Skin of body (tissue), 2 donors: ENCODE data around the gene PRDM4. TPM values are rescaled to one million over a fixed set of nuclear protein-coding genes. Genes with fewer than 3 reads are reported as not detected.
A peak's percentile ranks its signal among the peaks of the same experiment; 100 is the strongest.
"Not testable (repeated sequence)": the region's sequence is repeated elsewhere in the genome, so short reads cannot be mapped to it uniquely, and the experiment has no call there.

Source experiments
- DNase-seq: peaks from one replicate; lab custom pipeline; 2025; lab: John Stamatoyannopoulos, UW
- total RNA-seq: library from RNA; depleted of rRNA; stranded (reverse); fragments of >200 nt; gene quantifications from one replicate; pipeline ENCODE4 v1.2.3, GENCODE V29; 2014

The PRDM4 gene
- total RNA-seq, 1 donor from 2014 or later: 15.7 TPM

DNA sequence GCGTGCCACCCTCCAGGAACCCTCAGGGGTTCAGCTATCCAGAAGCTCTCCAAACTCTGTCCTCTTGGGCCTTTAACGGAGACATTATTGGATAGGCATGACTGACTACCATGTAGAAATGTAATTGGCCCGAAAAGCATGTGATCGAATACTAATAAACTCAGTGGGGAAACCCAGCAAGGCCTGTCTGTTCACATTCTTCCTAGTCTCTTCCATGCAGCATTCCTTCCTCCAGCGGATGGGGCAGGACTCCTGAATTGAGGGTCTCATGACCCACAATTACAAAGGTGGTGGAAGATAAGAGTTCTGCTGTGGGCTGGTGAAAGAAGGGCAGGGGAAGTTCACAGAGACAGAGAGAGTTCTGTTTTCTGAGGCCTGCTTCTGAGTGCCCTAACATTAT is 6.5 kb upstream of the PRDM4 start:
- DNase-seq: no peak

DNA sequence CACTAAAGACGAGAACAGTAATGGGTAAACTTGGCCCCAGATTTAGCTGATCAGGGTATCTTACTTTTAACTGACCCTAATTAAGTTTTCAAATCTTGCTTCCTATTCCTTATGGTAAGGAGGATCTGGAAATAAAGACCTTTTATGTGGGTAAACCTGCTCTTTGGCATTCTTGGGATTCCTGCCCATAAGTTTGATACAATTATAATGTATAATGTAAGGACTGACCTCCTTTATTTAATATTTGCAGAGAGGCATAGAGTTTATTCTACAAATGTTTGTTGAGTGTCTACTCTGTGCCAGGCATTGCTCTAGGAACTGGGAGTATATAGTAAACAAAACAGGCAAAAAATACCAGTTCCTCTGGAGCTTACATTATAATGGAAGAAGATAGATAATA is 4.4 kb upstream of the PRDM4 start:
- DNase-seq: no peak

DNA sequence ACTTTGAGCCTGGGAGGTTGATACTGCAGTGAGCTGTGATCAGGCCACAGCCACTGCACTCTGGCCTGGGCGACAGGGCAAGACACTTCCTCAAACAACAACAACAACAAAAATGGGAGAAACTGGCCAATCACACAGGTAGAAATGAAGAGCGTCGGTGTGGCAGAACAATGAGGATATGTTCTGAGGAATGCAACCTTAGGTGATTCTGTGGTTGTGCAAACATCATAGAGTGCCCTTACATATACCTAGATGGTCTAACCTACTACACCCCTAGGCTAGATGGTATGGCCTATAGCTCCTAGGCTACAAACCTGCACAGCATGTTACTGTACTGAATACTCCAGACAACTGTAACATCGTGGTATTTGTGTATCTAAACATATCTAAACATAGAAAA is 3.7 kb upstream of the PRDM4 start:
- DNase-seq: no peak

DNA sequence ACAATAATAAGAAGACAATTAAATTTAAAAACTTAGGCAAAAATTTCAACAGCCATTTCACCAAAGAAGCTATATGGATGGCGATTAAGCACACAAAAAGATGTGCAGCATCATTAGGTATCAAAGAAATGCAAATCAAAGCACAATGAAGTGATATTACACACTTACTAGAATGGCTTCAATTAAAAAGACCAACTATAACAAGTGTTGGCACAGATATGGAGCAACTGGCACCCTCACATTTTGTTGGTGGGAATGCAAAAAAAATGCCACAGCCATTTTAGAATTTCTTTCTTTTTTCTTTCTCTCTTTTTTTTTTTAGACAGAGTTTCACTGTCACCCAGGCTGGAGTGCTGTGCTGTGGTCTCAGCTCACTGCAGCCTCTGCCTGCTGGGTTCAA is 1.9 kb upstream of the PRDM4 start:
- no peak for DNase-seq

DNA sequence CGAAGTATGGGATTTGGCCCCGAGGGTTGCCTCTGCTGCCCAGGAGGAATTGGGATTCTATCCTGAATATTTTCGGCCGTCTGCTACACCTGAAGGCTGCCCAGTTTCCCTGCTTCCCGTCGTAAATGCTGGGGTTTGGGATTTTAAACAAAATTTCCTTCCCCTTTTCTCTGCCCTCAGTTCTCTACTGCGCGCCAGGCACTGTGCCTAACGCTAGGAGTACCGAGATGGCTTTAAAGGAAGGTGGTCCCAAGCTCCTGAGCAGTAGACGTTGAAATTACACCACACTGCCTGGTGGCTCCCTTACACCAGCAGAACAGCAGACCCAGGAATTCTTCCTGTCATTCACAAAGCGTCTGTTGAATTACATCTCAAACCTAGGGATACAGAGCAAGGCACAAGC is 566 bp upstream of the PRDM4 start:
- DNase-seq: no peak

DNA sequence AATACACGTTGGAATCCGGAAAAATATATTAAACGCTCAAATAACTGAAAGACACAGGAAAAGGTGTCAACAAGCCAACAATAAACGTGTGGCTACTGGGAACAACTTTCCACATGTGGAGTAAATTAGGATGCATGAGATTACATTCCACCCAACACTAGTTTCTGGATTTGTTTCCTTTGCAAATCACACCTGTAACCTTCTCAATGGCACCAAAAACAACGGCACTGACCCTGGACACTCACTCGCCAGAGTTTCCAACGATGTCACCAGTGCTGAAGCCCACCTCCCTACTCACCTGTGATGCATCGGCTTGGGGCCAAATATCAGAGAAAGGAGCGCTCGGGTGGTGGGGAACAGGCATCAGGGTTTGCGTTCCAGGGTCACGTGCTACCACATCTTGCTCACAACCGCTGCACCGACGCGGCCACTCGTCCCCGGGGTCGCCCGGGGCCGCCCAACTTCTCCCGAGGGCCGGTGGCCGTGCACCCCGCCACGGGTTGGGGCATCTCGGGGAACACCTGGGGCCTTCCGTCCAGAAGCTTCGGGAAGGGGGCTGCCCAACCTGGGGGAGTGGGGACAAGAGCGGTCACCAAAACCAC is 629 bp downstream of the PRDM4 start:
- no peak for DNase-seq

DNA sequence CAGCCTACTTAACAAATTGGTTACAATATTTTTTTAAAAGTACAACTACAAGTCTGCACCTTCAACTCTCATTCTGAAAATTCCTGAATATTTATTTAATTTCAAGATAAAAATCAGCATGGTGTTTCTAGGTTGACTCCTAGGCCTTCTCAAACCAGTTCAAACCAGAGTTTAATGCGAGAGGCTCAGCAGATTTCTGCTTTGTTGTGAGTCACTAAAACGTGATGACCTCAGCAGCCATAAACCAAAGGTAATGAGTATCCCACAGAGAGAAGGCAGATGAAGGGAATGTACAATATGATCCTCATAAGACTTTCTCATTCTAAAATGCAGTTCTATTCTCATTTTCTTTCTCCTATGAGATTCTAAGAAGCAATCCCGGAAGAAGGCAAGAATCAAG is 1.5 kb downstream of the PRDM4 start:
- no peak for DNase-seq

DNA sequence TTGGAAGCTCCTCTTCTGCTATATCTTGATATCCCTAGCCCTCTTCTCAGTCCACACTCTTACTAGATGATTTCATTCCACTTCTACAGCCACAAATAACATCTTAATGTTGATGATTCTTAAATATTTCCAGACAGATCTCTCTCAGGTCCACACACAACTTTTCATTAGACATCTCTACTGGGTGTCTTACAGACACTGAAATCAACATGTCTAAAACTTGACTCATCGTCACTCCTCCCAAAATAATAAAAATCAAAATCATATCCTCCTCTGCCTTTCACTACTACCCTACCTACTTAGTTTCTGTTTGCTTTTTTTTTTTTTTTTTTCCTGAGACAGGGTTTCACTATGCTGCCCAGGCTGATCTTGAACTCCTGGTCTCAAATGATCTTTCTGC is 11.9 kb downstream of the PRDM4 start:
- DNase-seq: no peak

DNA sequence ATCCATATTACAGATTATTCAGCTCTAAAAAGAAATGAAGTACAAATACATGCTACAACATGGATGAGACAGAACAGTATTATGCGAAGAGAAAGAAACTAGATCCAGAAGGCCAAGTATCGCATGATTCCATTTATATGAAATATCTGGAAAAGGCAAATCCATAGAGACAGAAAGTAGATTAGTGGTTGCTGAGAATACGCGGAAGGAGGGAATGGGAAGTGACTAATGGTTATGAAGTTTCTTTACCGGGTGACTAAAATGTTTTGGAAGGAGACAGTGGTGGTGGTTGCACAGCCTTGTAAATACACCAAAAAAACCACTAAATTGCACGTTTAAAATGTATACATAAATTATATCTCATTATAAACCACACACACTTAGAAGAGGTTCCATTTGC is 12.5 kb downstream of the PRDM4 start:
- no peak for DNase-seq

DNA sequence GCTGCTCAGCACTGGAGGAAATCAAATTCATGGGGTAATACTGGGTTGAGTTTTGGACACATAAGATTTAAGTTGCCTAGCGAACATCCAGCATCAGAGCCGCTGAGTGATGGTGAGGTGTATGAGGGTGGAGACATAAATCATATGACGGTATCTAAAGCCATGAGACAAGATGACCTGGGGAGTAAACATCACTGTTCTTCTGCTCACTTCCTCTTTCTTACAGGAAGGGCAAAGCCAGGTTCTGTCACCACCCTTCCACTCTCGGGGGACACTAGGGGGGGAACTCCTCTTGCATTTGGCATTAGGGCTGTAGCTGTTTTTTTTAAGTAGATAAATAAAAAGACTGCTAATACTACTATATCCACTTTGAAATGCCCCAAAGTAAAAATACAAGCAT is 24.0 kb downstream of the PRDM4 start:
- no peak for DNase-seq

DNA sequence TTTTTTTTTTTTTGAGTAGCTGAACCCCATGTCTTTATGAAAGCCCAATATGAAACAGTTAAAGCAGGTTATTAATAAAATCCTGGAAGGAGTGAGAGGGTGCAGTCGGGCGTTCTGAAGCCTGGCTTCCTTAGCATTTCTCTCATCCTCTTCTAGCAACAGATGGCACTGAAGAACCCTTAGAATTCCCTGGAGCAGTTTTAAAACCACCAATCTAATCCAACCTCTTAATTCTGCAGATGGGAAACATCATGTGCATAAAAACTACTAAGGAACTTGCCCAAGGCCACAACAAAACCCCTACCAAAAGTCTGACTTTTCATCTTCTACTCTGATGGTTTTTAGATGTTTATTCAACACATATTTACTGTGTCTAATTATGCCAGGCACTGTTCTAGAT is 25.2 kb downstream of the PRDM4 start:
- peak; percentile 36 for DNase-seq

DNA sequence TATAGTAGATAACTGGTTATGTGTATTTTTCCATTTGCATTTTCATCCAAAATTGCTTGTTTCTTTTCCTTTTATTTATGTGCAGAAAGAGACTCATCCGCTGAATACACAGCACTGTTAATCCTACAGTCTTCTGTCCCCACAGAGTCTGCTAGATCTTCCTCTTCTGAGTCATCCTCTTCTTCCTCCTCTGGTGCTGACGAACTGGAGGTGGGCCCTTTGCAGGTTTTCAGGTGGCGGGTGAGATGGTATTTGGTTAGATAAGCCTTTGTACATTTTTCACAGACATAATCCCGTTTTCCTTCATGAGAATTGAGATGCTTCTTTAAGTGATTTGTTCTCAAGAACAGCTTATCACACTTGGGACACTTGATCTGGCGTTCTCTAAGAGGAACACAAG is 26.8 kb downstream of the PRDM4 start:
- DNase-seq: no peak

DNA sequence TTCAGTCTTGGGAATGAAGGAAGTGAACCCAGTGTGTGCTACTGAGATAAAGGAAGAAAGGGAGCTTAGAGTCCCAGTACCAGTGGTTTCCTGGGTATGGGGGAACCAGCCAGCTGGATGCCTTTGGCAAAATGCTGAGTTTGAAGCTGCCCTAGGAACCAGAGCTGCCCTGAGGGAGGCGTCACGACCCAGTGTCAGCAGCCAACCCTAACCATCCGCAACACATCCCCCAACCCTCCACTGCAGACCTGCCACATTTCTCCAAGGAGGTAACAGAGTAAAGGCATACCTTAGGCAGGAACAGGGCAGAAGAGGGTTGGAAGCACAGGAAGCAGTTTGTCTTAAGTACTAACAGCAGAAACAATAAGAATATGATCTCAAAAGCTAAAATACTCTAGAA is 28.6 kb downstream of the PRDM4 start:
- no peak for DNase-seq

DNA sequence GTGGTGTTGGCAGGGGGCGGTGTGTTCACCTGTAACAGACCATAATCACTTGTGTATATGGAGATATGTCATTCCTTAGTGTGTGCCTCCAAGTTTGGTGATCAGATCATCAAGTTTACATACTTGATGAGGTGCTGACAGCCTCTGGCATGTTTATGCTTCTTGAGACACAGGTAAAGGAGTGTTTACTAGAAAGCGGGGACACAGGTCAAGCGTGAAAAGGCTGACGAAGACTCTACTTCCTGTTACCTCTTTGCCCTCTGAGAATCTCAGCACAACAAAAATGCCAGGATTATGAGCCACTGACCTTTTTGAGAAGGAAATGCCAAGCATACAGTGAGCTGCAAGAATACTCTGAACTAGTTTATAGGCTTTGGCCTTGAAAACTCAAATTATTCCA is 29.6 kb downstream of the PRDM4 start:
- no peak for DNase-seq

DNA sequence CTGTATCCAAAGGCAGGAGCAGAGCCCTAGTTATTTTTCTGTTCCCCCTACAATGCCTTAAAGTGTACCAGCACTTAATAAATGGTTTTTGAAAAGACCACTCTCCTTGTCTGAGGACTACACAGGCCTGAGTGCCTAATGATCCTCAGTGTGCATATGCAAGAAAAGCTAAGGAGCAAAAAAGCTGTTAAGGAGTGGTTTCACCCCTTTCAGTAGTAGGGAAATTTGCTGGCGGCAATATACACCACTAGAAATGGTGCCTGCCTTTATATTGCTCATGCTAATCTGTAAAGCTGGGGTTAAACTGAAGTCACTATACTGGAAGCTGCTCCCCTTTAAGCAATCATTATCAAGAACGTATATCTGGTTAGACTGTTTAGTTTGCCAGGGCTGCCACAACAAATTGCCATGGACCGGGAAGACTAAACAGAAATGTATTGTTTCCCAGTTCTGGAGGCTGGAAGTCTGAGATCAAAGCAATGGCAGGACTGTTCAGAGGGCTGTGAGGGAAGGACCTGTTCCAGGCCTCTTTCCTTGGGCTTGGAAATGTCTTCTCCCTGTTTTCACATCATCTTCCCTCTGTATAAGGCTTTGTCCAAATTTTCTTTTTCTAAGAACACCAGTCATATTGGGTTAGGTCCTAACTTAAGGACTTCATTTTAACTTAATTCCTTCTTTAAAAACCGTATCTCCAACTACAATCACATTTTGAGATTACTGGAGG is 30.2 kb downstream of the PRDM4 start:
- DNase-seq: no peak

DNA sequence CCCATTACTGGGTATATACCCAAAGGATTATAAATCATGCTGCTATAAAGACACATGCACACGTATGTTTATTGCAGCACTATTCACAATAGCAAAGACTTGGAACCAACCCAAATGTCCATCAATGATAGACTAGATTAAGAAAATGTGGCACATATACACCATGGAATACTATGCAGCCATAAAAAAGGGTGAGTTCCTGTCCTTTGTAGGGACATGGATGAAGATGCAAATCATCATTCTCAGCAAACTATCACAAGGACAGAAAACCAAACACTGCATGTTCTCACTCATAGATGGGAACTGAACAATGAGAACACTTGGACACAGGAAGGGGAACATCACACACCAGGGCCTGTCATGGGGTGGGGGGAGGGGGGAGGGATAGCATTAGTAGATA is 33.2 kb downstream of the PRDM4 start:
- DNase-seq: not testable (repeated sequence)

DNA sequence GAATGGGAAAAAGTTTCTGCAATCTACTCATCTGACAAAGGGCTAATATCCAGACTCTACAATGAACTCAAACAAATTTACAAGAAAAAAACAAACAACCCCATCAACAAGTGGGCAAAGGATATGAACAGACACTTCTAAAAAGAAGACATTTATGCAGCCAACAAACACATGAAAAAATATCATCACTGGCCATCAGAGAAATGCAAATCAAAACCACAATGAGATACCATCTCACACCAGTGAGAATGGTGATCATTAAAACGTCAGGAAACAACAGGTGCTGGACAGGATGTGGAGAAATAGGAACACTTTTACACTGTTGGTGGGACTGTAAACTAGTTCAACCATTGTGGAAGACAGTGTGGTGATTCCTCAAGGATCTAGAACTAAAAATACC is 33.6 kb downstream of the PRDM4 start:
- not testable (repeated sequence) for DNase-seq

DNA sequence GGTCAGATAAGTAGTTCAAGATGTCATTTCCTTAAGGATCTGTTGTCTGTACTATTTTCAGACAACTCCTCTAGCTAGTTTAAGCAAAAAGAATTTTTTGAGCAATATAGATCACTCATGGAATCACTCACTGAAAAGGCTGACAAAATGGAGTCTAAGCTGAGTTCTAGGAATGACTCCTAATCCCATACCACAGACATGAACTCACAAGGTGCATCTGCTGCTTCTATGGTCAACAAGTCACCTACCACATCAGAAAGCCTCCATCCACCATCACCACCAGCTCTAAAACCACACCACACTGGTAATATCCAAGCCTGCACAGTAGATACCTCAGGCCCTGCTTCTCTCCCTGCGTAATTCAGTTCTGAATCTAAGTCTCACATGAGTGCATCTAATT is 42.3 kb downstream of the PRDM4 start:
- no peak for DNase-seq

DNA sequence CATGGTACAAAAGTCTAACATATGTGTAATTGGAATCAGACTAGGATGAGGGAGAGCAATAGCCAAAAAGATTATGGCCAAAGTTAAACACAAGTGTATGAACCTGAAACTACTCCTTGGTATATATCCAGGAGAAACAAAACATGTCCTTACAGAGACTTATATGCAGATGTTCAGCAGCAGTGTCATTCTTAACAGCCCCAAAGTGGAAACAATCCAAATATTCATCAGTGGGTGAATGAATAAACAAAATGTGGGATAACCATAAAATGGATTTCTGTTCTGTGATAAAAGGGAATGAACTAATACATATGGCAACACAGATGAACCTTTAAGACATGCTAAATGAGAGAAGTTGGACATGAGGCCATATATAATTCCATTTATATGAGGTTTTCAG is 45.2 kb downstream of the PRDM4 start:
- DNase-seq: no peak

DNA sequence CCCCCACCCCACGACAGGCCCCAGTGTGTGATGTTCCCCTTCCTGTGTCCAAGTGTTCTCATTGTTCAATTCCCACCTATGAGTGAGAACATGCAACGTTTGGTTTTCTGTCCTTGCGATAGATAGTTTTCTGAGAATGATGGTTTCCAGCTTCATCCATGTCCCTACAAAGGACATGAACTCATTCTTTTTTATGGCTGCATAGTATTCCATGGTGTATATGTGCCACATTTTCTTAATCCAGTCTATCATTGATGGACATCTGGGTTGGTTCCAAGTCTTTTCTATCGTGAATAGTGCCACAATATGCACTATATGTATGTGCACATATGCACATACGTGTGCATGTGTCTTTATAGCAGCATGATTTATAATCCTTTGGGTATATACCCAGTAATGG is 55.4 kb downstream of the PRDM4 start:
- not testable (repeated sequence) for DNase-seq

DNA sequence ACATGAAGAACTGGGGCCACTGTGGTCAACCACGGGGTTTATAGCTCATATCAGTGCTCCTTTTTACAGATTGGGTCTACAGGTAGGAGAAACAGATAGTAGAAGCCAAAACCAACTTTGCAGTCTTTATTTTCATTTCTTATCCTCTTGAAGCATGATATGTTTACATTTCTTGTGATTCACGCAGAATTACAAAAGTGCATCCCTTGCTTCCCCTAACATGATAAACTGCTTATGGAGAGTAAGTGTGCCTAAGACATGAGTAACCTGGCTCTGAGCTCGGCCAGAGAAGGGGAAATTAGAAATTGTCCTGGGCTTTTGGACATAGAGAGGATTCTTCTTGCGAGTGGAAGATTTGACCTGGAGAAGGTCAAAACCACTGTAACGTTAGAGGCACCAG is 56.9 kb downstream of the PRDM4 start:
- no peak for DNase-seq

DNA sequence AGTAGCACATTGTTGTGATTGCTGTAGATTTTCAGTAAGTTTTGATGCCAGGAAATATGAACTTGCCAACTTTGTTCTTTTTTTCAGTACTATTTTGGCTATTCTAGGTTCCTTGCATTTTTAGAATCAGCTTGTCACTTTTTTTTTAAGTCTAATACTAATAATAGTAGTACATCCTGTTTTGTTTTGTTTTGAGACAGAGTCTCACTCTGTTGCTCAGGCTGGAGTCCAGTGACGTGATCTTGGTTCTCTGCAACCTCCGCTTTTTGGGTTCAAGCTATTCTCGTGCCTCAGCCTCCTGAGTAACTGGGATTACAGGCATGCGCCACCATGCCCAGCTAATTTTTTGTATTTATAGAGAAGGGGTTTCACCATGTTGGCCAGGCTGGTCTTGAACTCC is 58.8 kb downstream of the PRDM4 start:
- no peak for DNase-seq

DNA sequence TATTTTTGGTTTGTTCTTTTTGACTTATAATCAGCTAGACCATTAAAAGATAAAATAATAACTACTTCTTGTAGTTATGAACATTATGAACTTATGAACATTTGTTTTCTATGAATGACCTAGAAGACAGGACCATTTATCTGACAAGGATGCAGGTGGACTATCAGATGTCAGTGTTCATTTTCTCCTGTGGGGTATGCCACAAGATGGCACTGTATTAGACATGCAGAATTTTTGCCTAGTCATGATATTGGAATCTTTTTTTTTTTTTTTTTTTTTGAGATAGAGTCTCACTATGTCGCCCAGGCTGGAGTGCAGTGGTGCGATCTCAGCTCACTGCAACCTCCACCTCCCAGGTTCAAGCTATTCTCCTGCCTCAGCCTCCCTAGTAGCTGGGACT is 65.2 kb downstream of the PRDM4 start:
- not testable (repeated sequence) for DNase-seq
